Astrocyte of the spinal cord (primary cell): ENCODE data around the gene TRIM15.

Experiments
- DNase-seq: peaks from one replicate; pipeline ENCODE4 v3.0.0; 2011; ENCODE audit warnings: low read depth, low spot score
- H3K4me3 ChIP-seq: 2 replicates; pipeline ENCODE4 v1.5.1; 2011; ENCODE audit warnings: low read depth, mild to moderate bottlenecking, low read length, moderate library complexity
- in situ Hi-C: cut with HindIII; loops from 2 replicates; pipeline ENCODE4 v1.10.0; 2017; ENCODE audit warnings: low sequenced_read_pairs
- TF ChIP-seq, protein P1 (sequence below): IDR thresholded peaks from 2 replicates; pipeline ENCODE4 v1.5.1; 2012; ENCODE audit warnings: low read depth, mild to moderate bottlenecking, low read length, inconsistent platforms

The TRIM15 gene

GRCh38 chr6:30157581-30157980 lies 5.8 kb upstream of the TRIM15 start:
- H3K4me3 ChIP-seq: no peak overlapping the region
- TF ChIP-seq, protein P1, sequence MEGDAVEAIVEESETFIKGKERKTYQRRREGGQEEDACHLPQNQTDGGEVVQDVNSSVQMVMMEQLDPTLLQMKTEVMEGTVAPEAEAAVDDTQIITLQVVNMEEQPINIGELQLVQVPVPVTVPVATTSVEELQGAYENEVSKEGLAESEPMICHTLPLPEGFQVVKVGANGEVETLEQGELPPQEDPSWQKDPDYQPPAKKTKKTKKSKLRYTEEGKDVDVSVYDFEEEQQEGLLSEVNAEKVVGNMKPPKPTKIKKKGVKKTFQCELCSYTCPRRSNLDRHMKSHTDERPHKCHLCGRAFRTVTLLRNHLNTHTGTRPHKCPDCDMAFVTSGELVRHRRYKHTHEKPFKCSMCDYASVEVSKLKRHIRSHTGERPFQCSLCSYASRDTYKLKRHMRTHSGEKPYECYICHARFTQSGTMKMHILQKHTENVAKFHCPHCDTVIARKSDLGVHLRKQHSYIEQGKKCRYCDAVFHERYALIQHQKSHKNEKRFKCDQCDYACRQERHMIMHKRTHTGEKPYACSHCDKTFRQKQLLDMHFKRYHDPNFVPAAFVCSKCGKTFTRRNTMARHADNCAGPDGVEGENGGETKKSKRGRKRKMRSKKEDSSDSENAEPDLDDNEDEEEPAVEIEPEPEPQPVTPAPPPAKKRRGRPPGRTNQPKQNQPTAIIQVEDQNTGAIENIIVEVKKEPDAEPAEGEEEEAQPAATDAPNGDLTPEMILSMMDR: no peak
- in situ Hi-C loops: no loop called here
- DNase-seq: no peak

- TF ChIP-seq, protein P1: no peak
Observed at GRCh38 chr6:30157999-30158398, 5.3 kb upstream of the TRIM15 start.

DNA sequence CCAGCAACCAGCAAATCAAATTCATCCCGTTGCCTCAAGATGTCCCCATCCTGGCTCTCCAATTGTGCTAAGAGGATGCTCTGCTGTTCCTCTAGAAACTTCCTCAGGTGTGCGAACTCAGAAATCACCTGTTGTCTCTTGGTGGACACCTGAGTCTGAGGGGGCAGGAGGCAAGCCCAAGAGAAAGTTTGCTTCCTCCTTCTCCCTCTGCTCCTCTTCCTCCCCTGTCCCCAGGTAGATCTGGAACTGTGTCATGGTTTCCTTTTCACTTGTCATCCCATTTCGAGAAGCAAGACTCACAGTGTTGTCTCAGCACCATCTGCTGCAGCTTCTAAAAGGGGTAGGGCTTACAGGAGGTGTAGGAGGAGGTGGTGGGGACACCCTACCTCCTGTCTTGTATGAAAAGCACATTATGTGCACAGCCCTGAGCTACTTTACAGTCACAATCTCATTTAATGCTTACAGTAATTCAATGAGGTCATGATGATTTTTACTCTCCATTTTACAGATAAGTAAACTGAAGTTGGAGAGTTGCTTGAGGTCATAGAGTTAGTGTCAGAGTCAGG lies 4.8 kb upstream of the TRIM15 start:
- no peak for DNase-seq
- no peak overlapping the region for H3K4me3 ChIP-seq
- in situ Hi-C loops: no loop called here

More at GRCh38 chr6:30157999-30158398, 5.3 kb upstream of the TRIM15 start:
- H3K4me3 ChIP-seq: no peak overlapping the region
- DNase-seq: no peak
- in situ Hi-C loops: no loop called here

GRCh38 chr6:30160008-30160784 lies 3.1 kb upstream of the TRIM15 start:
- in situ Hi-C loops: no loop called here
- H3K4me3 ChIP-seq: no peak overlapping the region
- TF ChIP-seq, protein P1: no peak
- no peak for DNase-seq

More for the DNA sequence above, 4.8 kb upstream of the TRIM15 start:
- TF ChIP-seq, protein P1: no peak

DNA sequence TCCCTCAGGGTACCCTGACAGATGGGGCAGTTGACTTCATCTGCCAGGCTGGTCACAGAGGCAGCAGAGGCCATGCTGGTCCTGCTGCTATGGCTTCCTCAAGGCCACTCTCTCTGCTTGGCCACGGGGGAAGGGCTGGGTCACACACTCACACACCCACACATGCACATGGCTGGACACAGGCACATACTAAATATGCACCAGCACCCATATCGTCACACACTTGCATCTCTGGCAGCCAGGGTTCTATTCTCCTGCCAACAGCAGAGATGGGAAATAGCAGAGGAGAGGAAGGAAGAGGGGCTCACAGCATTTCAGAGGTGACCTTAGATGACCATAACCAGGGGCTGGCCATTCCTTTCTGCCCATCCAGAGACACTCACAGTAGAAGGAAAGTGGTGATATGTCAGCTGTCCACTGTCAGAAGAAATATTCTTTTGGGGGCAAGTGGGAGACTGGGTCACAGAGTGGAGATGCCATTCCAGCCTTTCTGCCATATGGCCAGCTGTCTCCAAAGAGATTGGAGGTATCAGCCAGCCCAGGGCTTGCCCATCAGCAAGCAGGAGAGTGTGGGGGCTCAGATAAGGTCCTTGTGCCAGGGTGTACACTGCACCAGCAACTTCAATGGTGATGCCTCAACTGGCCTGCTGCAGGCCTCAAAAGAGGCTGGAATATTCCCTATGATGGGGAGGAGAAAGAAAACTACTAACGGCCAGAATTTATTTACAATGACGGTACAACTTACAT lies 2.4 kb upstream of the TRIM15 start, which contains the start of gene TRIM10:
TRIM10 (minus strand) TSS at position 427 of the 747 bp plus-strand sequence; CDS start at position 74, 353 bp downstream.
- in situ Hi-C loops: no loop called here
- TF ChIP-seq, protein P1: no peak
- no peak for DNase-seq
- no peak within 1 kb of the TSS for H3K4me3 ChIP-seq

DNA sequence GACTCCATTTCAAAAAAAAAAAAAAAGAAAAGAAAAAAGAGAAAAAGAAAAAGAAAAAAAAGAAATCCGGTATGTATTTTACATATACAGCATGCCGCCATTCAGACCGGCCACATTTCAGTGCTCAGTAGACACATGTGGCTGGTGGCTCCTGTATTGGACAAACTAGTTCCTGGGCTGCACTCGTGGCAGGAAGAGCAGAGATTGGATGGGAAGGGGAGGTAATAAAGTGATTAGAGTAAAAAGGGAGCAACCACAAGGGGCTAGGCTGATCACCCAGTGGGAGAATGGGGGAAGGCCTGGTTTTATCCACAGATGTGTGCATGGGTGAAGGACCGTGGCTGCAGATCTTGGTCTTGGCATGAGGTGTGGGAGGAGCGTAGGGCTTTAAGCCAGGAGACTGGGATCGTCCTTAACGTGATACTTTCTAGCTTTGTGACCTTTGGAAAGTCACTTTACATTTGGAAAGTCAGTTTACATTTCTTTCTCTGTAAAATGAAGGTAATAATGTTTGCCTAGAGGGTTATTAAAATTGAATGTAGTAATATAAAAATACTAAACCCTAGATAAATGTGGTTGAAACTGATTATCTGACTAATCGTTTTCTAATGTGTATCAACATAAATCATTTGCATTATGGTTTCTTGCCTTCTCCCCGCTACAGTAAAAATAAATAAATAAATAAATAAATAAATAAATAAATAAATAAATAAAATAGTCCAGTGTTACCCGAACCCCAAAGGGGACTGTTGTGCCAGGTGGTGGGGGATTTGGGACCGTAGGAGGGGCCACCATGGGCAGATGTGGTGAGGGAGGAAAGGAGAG lies 869 bp upstream of the TRIM15 start:
- no peak overlapping the region for H3K4me3 ChIP-seq
- no peak for DNase-seq
- TF ChIP-seq, protein P1: no peak
- in situ Hi-C loops: no loop called here
